Measurements from ENCODE around the gene FAM89A.
"Not testable (repeated sequence)": the region's sequence is repeated elsewhere in the genome, so short reads cannot be mapped to it uniquely, and the experiment has no call there.

The FAM89A gene

GRCh38 chr1:230985711-230986110 is 54.3 kb downstream of the FAM89A start:
- DNase-seq: no peak

GRCh38 chr1:230984622-230985515 is 55.2 kb downstream of the FAM89A start:
- DNase-seq: not testable (repeated sequence)

- DNase-seq: no peak
Observed at GRCh38 chr1:230983811-230984210, 56.2 kb downstream of the FAM89A start.

GRCh38 chr1:230982696-230983095 is 57.4 kb downstream of the FAM89A start:
- DNase-seq: no peak

GRCh38 chr1:230979952-230980351 is 60.1 kb downstream of the FAM89A start:
- DNase-seq: peak in 1 of 2 donors; percentile 35

- peak in 1 of 2 donors; percentile 16 for DNase-seq
Observed at GRCh38 chr1:230979389-230979716, 60.7 kb downstream of the FAM89A start.

- DNase-seq: peak; percentile 98 to 99
Observed at GRCh38 chr1:230978491-230979388, 61.3 kb downstream of the FAM89A start, which contains the start of the genes ARV1 and TTC13. TSS of gene ARV1 (plus strand) at chr1:230979094. CDS start at chr1:230979106, 12 bp downstream. TSS of gene TTC13 (minus strand) at chr1:230978861. CDS start at chr1:230978830, 31 bp downstream.

- peak in 1 of 2 donors; percentile 22 for DNase-seq
Observed at GRCh38 chr1:230977761-230978490, 62.1 kb downstream of the FAM89A start.

- peak; percentile 63 to 82 for DNase-seq
Observed at GRCh38 chr1:230976825-230977747, 63.0 kb downstream of the FAM89A start.

- no peak for DNase-seq
Observed at GRCh38 chr1:230976360-230976759, 63.7 kb downstream of the FAM89A start.

GRCh38 chr1:230975636-230976035 is 64.4 kb downstream of the FAM89A start:
- DNase-seq: no peak

- peak; percentile 64 to 79 for DNase-seq
Observed at GRCh38 chr1:230972855-230973271, 67.2 kb downstream of the FAM89A start.

- no peak for DNase-seq
Observed at GRCh38 chr1:230971771-230972170, 68.3 kb downstream of the FAM89A start.

GRCh38 chr1:230970432-230970831 is 69.6 kb downstream of the FAM89A start:
- DNase-seq: no peak

All from CD4-positive, alpha-beta T cell treated with Interleukin-4 for 1 hour (primary cell).